ENCODE data around the gene CSF3R. TPM values are rescaled to one million over a fixed set of nuclear protein-coding genes. Genes with fewer than 3 reads are reported as not detected.

The CSF3R gene
- total and polyA plus RNA-seq, 2 of the 4 experiments (the other 2 are of a cell fraction) = not detected

- Histone ChIP-seq H3K79me1 (ENCODE audit: low read depth in 1 of 2, low read length in 2 of 2) (no peaks in the 10 kb centered on the region), H3K4me3 (ENCODE audit: insufficient read depth, low read depth, low read length) (no peak overlapping the region), H3K56ac (ENCODE audit: extremely low read depth, insufficient read depth, low read length) (no peak overlapping the region), H3K27me3 (ENCODE audit: control insufficient read depth, insufficient read depth, low read length) (peaks cover 8% of the 10 kb centered on the region), H4K5ac (ENCODE audit: low read depth, low read length) (no peak overlapping the region), H3K23ac (ENCODE audit: low read depth, low read length) (no peak overlapping the region), H3K18ac (ENCODE audit: low read depth, low read length) (no peak overlapping the region), H2AFZ (replicated peaks; ENCODE audit: low read length, poor library complexity) (no peak overlapping the region), H2BK20ac (ENCODE audit: low read depth, low read length) (no peak overlapping the region), H3K4me1 (ENCODE audit: control insufficient read depth, insufficient read depth, low read length) (no peaks in the 10 kb centered on the region), H4K8ac (ENCODE audit: low read depth in 2 of 2, low read length in 2 of 2) (no peak overlapping the region), H3K4ac (ENCODE audit: low read depth, low read length) (no peak overlapping the region), H2BK15ac (ENCODE audit: low read depth, low read length) (no peak overlapping the region), H2AK5ac (ENCODE audit: low read depth, low read length) (no peak overlapping the region), H2AK9ac (replicated peaks; ENCODE audit: low read depth, low read length, poor library complexity) (no peak overlapping the region), H4K20me1 (ENCODE audit: insufficient read depth, low read length) (no peaks in the 10 kb centered on the region), H3K36me3 (ENCODE audit: control insufficient read depth, insufficient read depth, low read length) (no peaks in the 10 kb centered on the region), H3K9me3 (ENCODE audit: control insufficient read depth, insufficient read depth, low read length) (no peaks in the 10 kb centered on the region), H3K14ac (replicated peaks; ENCODE audit: low read depth, low read length) (no peak overlapping the region), H2BK120ac (ENCODE audit: low read depth, low read length) (no peak overlapping the region), H3K4me2 (ENCODE audit: low read depth, low read length) (no peak overlapping the region), H3K27ac (ENCODE audit: insufficient read depth, low read length) (no peak overlapping the region), H4K91ac (ENCODE audit: insufficient read depth, low read depth, low read length) (no peak overlapping the region), H3K9ac (ENCODE audit: low read depth, low read length) (no peak overlapping the region), H3K9me1 (ENCODE audit: insufficient read depth, low read length) (no peaks in the 10 kb centered on the region), H2BK5ac (ENCODE audit: low read depth, low read length, poor library complexity, severe bottlenecking) (no peak overlapping the region)
- POLR2A ChIA-PET (ENCODE audit: unreplicated experiment) = no interaction called here
- ATAC-seq (ENCODE audit: low read depth) (no peak), DNase-seq (no peak)
- dilution Hi-C loops (cut with HindIII; ENCODE audit: low sequenced_read_pairs, unreplicated experiment) (no loop called here), in situ Hi-C loops (cut with MboI; ENCODE audit: low sequenced_read_pairs) (no loop called here), intact Hi-C loops (cut with micrococcal nuclease) (no loop called here)
- TF ChIP-seq RFX5 (IDR thresholded peaks at IDR 0.05; ENCODE audit: low read depth, low read length) (no peak), CTCF (conservative IDR thresholded peaks at IDR 0.05; ENCODE audit: low read depth, low read length) (no peak), RCOR1 (IDR thresholded peaks at IDR 0.05; ENCODE audit: insufficient replicate concordance, low read length) (no peak), NFE2L2 (IDR thresholded peaks at IDR 0.05; ENCODE audit: low read depth, low read length) (no peak), MAFK (IDR thresholded peaks at IDR 0.05; ENCODE audit: low read depth, low read length) (no peak), USF2 (IDR thresholded peaks at IDR 0.05; ENCODE audit: low read depth, low read length) (no peak), FOS (IDR thresholded peaks at IDR 0.05; ENCODE audit: low read depth, low read length) (no peak), MAZ (IDR thresholded peaks at IDR 0.05; ENCODE audit: borderline replicate concordance, low read depth, low read length) (no peak), BHLHE40 (IDR thresholded peaks at IDR 0.05; ENCODE audit: low read depth, low read length) (no peak), CHD1 (IDR thresholded peaks at IDR 0.05; ENCODE audit: low read depth, low read length) (no peak), SMC3 (IDR thresholded peaks at IDR 0.05; ENCODE audit: low read depth, low read length) (no peak), RAD21 (IDR thresholded peaks at IDR 0.05; ENCODE audit: low read length) (no peak), POLR2A (IDR thresholded peaks at IDR 0.05; ENCODE audit: low read depth, low read length) (no peak), CEBPB (IDR thresholded peaks at IDR 0.05; ENCODE audit: low read depth, low read length) (no peak), MXI1 (IDR thresholded peaks at IDR 0.05; ENCODE audit: borderline replicate concordance, low read depth, low read length) (no peak)
- TF ChIP-seq, protein P1, sequence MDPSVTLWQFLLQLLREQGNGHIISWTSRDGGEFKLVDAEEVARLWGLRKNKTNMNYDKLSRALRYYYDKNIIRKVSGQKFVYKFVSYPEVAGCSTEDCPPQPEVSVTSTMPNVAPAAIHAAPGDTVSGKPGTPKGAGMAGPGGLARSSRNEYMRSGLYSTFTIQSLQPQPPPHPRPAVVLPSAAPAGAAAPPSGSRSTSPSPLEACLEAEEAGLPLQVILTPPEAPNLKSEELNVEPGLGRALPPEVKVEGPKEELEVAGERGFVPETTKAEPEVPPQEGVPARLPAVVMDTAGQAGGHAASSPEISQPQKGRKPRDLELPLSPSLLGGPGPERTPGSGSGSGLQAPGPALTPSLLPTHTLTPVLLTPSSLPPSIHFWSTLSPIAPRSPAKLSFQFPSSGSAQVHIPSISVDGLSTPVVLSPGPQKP (IDR thresholded peaks at IDR 0.05; ENCODE audit: borderline replicate concordance, low read depth, low read length) = no peak
- no CpG with 5 or more reads among the region's 1 CpG for WGBS, 2 experiments (ENCODE audit: extremely low coverage in 2 of 2, insufficient read length in 1 of 2)
- no TSS peak for BruUV-seq (replicated peaks)
- CTCF ChIA-PET = no interaction called here
Measured at GRCh38 chr1:36503733-36504132, 21.0 kb upstream of the CSF3R start.

All from IMR-90 (cell line).